Panc1 (cell line): ENCODE data around the gene NCOA3. TPM values are rescaled to one million over a fixed set of nuclear protein-coding genes. Genes with fewer than 3 reads are reported as not detected.

Experiments used
- ATAC-seq: fragments of 200-7000 bp; cut with Tn5 transposase; 2 replicates; pipeline ENCODE4 v1.9.1; 2020; ENCODE audit warnings: mild to moderate bottlenecking, moderate library complexity
- BruUV-seq: library from RNA; stranded (reverse); fragments of 400-500 nt; replicated peaks from 2 replicates; lab custom pipeline; 2021; lab: Mats Ljungman, UMichigan
- CTCF ChIA-PET: fragments of 300-600 bp; sonication (Branson Sonifier 250); formaldehyde crosslinking; loops from one replicate; lab custom pipeline; 2022; ENCODE audit warnings: antibody characterized with exemption; lab: Charles Lee
- POLR2A ChIA-PET: fragments of 300-600 bp; sonication (Branson Sonifier 250); formaldehyde crosslinking; loops from one replicate; lab custom pipeline; 2022; ENCODE audit warnings: antibody characterized with exemption; lab: Charles Lee
- DNase-seq: peaks from one replicate; pipeline ENCODE4 v3.0.0-alpha.2; 2010; ENCODE audit warnings: low read depth, low spot score
- H3K27ac ChIP-seq: 2 replicates; pipeline ENCODE4 v1.5.1; 2011; ENCODE audit warnings: mild to moderate bottlenecking, low read length, inconsistent platforms
- H3K27me3 ChIP-seq: fragments of 200-500 bp; sonication (Bioruptor generic); 2 replicates; pipeline ENCODE4 v1.6.0; 2014; ENCODE audit warnings: low read length, inconsistent platforms; ENCODE audit not compliant: control insufficient read depth, insufficient read depth
- H3K36me3 ChIP-seq: fragments of 200-500 bp; sonication (Bioruptor generic); 2 replicates; pipeline ENCODE4 v1.5.1; 2014; ENCODE audit warnings: inconsistent platforms, mild to moderate bottlenecking, low read length, moderate library complexity; ENCODE audit not compliant: control insufficient read depth, insufficient read depth
- H3K4me1 ChIP-seq: 2 replicates; pipeline ENCODE4 v1.5.1; 2011; ENCODE audit warnings: inconsistent platforms, mild to moderate bottlenecking, low read length, moderate library complexity; ENCODE audit not compliant: control insufficient read depth, insufficient read depth
- H3K4me3 ChIP-seq, 2 experiments: 2 replicates each; pipeline ENCODE4 v1.5.1; 2011 to 2012; ENCODE audit warnings: low read depth in 2 of 2, low read length in 2 of 2, mild to moderate bottlenecking in 2 of 2, inconsistent platforms in 1 of 2, moderate library complexity in 1 of 2
- H3K9me3 ChIP-seq: fragments of 200-500 bp; sonication (Bioruptor generic); 2 replicates; pipeline ENCODE4 v1.5.1; 2014; ENCODE audit warnings: low read depth, mild to moderate bottlenecking, inconsistent platforms, low read length, moderate library complexity; ENCODE audit not compliant: control insufficient read depth, insufficient read depth
- CTCF ChIP-seq: fragments of 450-650 bp; IDR thresholded peaks from 2 replicates; pipeline ENCODE4 v1.5.1; 2017; ENCODE audit warnings: mild to moderate bottlenecking
- POLR2AphosphoS5 ChIP-seq: IDR thresholded peaks from 2 replicates; pipeline ENCODE4 v1.6.1; 2012; ENCODE audit warnings: mild to moderate bottlenecking, low read depth, low read length, moderate library complexity
- REST ChIP-seq, 2 experiments: IDR thresholded peaks; 2 replicates each; pipeline ENCODE4 v1.6.1; 2011 to 2012; ENCODE audit warnings: low read depth in 2 of 2, control low read depth in 1 of 2, low read length in 1 of 2, mild to moderate bottlenecking in 1 of 2, moderate library complexity in 1 of 2; ENCODE audit not compliant: insufficient read depth in 1 of 2
- SIN3A ChIP-seq: IDR thresholded peaks from 2 replicates; pipeline ENCODE4 v1.6.1; 2012; ENCODE audit warnings: low read depth, mild to moderate bottlenecking, low read length, moderate library complexity, borderline replicate concordance; ENCODE audit not compliant: insufficient read depth
- TCF7L2 ChIP-seq: IDR thresholded peaks from 2 replicates; pipeline ENCODE4 v1.6.1; 2011; ENCODE audit warnings: mild to moderate bottlenecking, low read depth, low read length, inconsistent platforms
- in situ Hi-C: cut with HindIII; loops from 2 replicates; pipeline ENCODE4 v1.10.0; 2016; ENCODE audit warnings: low sequenced_read_pairs, low pct_unique_long_range_greater_than_20kb
- intact Hi-C: fragments of 100-400 bp; cut with micrococcal nuclease; formaldehyde crosslinking; loops from one replicate; pipeline ENCODE4 v1.10.0; 2022; ENCODE audit not compliant: unreplicated experiment
- total RNA-seq: library from RNA; stranded (reverse); gene quantifications from one replicate; pipeline ENCODE4 v1.2.1, GENCODE V29; 2021; ENCODE audit not compliant: unreplicated experiment

The NCOA3 gene
- total RNA-seq, 1 experiment from 2014 or later: 47.7 TPM

GRCh38 chr20:47480705-47481104, 21.0 kb upstream of the NCOA3 start:
- no peaks in the 10 kb centered on the region for H3K27me3 ChIP-seq
- no peaks in the 10 kb centered on the region for H3K9me3 ChIP-seq
- DNase-seq (no peak), ATAC-seq (no peak)
- intact Hi-C loops (no loop called here), in situ Hi-C loops (no loop called here)
- H3K27ac ChIP-seq: no peak overlapping the region
- POLR2A ChIA-PET: interaction anchor here (0.7 kb wide), 1 partner anchor 13 kb away, joined by 3 read pairs; no protein-coding TSS in a partner anchor
- CTCF ChIA-PET: no interaction called here
- no TSS peak for BruUV-seq
- no peak for TF ChIP-seq POLR2AphosphoS5
- no peak for TF ChIP-seq REST (IDR thresholded peaks at IDR 0.05; ENCODE audit: insufficient read depth in 1 of 2, low read depth in 2 of 2, low read length in 1 of 2)
- no peak for TF ChIP-seq TCF7L2
- no peak for TF ChIP-seq CTCF
- TF ChIP-seq SIN3A: no peak
- H3K36me3 ChIP-seq: no peaks in the 10 kb centered on the region
- no peak overlapping the region for H3K4me3 ChIP-seq
- no peaks in the 10 kb centered on the region for H3K4me1 ChIP-seq

DNA sequence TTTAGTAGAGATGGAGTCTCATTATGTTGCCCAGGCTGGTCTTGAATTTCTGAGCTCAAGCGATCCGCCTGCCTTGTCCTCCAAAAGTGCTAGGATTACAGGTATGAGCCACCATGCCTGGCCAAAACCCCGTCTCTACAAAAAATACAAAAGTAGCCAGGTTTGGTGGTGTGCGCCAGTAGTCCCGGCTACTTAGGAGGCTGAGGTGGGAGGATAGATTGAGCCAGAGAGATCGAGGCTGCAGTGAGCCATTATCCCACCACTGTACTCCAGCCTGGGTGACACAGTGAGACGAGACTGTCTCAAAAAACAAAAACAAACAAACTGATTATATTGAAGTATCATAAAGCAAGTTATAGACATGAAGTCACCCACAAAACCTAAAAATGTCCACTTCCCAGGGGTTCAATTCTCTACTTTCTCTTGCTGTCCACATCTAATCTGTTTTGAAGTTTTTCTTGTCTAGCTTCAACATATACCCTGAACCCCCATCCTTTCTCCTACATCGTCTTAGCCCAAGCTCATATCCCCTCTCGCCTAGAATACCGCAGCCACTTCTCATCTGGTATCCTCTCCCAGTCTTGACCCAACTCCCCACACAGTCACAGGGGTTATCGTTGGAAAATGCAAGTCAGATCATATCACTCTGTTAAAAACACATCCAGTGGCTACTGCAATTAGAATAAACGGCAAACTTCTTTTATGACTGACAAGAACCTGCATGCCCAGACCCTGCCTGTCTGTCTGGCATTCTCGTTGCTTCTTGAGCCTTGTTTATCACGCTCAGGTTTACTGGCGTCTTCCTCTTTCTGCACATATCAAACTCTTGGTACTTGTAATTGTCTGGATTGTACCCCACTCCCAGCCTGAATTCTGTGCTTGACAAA, 20.1 kb upstream of the NCOA3 start:
- no peaks in the 10 kb centered on the region for H3K27me3 ChIP-seq
- intact Hi-C loops: no loop called here
- TF ChIP-seq SIN3A: no peak
- no peak for TF ChIP-seq TCF7L2
- TF ChIP-seq CTCF: no peak
- TF ChIP-seq POLR2AphosphoS5: no peak
- no peaks in the 10 kb centered on the region for H3K36me3 ChIP-seq
- ATAC-seq (no peak), DNase-seq (no peak)
- in situ Hi-C loops: no loop called here
- BruUV-seq: no TSS peak
- H3K4me3 ChIP-seq: no peak overlapping the region
- no peaks in the 10 kb centered on the region for H3K4me1 ChIP-seq
- no peak overlapping the region for H3K27ac ChIP-seq
- no peaks in the 10 kb centered on the region for H3K9me3 ChIP-seq
- ChIA-PET POLR2A (no interaction called here), CTCF (no interaction called here)
